Measurements from ENCODE around the gene FAM89A.

DNA sequence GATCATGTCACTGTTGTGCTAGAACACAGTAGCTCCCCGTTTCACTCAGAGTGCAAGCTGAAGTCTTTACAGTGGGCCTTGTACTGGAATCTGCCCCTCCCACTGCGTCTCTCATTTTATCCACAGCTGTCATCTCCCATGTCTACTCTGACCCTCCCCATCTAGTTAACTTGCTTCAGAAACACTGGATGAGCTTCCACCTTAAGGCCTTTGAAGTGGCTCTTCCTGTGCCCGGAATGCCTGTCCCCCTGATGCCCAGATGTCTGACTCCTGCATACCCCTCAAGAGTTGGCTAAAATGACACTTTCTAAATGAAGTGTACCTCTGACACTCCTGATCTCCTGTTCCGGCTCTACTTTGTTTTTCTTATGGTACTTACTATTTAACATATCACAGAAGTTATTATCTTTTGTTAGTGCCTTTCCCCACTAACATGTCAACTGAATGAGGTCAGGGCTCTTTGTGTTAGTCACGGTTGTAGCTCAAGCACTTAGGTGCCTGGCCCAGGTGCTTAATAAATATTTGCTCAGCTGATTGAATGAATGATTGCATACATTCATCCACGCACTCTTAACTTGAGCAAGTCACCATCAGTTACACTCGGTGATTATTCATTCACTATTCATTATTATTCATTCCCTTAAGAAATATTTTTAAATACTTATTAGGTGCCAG lies 47.8 kb downstream of the FAM89A start:
- TF ChIP-seq, protein P1, sequence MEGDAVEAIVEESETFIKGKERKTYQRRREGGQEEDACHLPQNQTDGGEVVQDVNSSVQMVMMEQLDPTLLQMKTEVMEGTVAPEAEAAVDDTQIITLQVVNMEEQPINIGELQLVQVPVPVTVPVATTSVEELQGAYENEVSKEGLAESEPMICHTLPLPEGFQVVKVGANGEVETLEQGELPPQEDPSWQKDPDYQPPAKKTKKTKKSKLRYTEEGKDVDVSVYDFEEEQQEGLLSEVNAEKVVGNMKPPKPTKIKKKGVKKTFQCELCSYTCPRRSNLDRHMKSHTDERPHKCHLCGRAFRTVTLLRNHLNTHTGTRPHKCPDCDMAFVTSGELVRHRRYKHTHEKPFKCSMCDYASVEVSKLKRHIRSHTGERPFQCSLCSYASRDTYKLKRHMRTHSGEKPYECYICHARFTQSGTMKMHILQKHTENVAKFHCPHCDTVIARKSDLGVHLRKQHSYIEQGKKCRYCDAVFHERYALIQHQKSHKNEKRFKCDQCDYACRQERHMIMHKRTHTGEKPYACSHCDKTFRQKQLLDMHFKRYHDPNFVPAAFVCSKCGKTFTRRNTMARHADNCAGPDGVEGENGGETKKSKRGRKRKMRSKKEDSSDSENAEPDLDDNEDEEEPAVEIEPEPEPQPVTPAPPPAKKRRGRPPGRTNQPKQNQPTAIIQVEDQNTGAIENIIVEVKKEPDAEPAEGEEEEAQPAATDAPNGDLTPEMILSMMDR (IDR thresholded peaks at IDR 0.05) = no peak
- TF ChIP-seq EZH2 (IDR thresholded peaks at IDR 0.05; ENCODE audit: borderline replicate concordance, insufficient read depth, low read depth, low read length, poor library complexity, severe bottlenecking) = no peak

Data from B cell (primary cell).